GM21423 (cell line): ENCODE data around the gene CNMD.
"Not testable (repeated sequence)": the region's sequence is repeated elsewhere in the genome, so short reads cannot be mapped to it uniquely, and the experiment has no call there.

Experiments used
- ATAC-seq: cut with Tn5 transposase; IDR thresholded peaks from one replicate; pipeline ENCODE4 v1.9.1; 2021; ENCODE audit warnings: mild to moderate bottlenecking, moderate library complexity; ENCODE audit not compliant: unreplicated experiment

The CNMD gene

GRCh38 chr13:52744842-52745375 lies 5.3 kb upstream of the CNMD start:
- no peak for ATAC-seq

- no peak for ATAC-seq
Observed at GRCh38 chr13:52743988-52744387, 4.4 kb upstream of the CNMD start.

GRCh38 chr13:52743569-52743968 lies 3.9 kb upstream of the CNMD start:
- no peak for ATAC-seq

- ATAC-seq: no peak
Observed at GRCh38 chr13:52738719-52739467, 727 bp downstream of the CNMD start.

DNA sequence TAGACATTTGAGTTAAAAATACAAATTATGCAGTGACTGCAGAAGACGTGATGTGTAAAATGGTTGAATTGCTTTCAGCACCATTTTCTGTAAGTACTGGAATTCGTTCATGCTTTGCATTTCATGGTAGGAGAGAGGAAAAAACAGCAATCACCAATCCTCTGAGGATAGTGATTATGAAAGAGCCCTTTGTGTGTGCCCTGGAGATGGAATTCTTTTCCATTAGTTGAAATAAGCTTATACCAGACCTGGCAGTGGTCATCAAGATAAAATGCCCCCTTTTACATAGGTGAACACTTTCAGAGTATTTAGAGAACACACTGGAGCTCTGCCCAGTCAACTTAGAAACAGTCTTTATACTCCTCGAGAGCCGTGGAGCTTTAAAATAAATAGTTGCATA lies 1.7 kb downstream of the CNMD start:
- ATAC-seq: no peak

GRCh38 chr13:52737451-52737850 lies 2.2 kb downstream of the CNMD start:
- ATAC-seq: no peak

DNA sequence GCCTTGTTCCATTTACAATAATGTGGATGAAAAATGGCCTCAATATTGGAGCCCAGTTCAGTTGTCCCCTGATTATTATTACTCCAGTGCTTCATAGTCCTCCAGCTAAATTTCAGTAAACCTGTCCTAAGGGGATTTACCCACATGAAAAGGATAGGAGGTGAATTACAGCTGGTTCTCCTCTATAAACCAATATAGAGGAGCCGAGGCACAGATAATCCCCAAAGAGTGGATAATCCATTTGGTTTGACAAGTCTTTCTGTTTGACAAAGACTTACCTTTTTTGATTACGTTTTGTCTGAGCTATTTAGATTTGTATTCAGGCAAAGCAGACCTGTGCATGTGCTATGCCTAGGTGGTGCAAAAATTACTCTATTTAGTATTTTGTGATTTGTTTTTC lies 2.7 kb downstream of the CNMD start:
- ATAC-seq: no peak

DNA sequence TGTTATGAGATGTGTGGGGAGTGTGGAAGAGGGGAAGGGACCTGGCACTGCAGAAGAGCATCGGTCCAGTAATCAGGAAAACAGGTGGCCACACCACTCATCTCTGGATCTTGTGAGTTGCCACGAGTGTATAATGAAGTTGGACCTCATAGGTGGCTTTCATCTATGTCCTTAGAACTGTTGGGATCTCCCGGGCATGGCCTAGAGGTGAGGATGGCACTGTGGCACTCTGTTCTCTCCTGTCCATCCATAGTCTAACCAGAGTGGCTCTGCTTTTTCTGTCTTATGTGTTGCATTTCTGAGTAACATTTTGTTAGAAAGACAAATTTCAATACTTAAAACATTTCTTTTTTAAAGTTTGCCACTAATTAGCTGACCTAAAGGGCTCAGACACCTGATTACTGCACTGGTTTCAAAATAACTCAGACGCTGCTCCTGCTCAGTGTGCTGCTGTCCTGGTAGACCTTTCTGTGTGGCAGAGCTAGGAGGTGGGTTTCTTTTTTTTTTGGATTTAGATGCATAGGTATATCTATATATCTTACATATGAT lies 5.5 kb downstream of the CNMD start:
- no peak for ATAC-seq

GRCh38 chr13:52726258-52726657 lies 13.4 kb downstream of the CNMD start:
- no peak for ATAC-seq

- ATAC-seq: no peak
Observed at GRCh38 chr13:52725302-52725701, 14.3 kb downstream of the CNMD start.

GRCh38 chr13:52723181-52723580 lies 16.4 kb downstream of the CNMD start:
- no peak for ATAC-seq

DNA sequence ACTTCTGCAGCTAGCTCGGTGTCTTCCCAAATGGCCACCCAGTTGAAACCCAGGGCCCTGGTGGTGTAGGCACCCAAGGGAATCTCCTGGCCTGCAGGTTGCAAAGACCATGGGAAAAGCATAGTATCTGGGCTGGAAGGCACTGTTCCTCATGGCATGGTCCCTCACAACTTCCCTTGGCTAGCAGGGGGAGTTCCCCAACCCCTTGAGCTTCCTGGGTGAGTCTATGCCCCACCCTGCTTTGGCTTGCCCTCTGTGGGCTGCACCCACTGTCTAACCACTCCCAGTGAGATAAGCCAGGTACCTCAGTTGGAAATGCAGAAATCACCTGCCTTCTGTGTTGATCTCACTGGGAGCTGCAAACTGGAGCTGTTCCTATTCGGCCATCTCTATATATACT lies 18.3 kb downstream of the CNMD start:
- ATAC-seq: not testable (repeated sequence)

DNA sequence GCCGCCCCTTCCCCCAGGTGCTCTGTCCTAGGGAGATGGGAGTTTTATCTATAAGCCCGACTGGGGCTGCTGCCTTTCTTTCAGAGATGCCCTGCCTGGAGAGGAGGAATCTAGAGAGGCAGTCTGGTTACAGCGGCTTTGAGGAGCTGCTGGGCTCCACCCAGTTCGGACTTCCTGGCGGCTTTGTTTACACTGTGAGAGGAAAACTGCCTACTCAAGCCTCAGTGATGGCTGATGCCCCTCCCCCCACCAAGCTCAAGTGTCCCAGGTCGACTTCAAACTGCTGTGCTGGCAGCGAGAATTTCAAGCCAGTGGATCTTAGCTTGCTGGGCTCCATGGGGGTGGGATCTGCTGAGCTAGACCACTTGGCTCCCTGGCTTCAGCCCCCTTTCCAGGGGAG lies 18.7 kb downstream of the CNMD start:
- not testable (repeated sequence) for ATAC-seq

- no peak for ATAC-seq
Observed at GRCh38 chr13:52713894-52714293, 25.7 kb downstream of the CNMD start.

- ATAC-seq: no peak
Observed at GRCh38 chr13:52712385-52712784, 27.2 kb downstream of the CNMD start.

GRCh38 chr13:52711286-52711685 lies 28.3 kb downstream of the CNMD start:
- ATAC-seq: no peak

DNA sequence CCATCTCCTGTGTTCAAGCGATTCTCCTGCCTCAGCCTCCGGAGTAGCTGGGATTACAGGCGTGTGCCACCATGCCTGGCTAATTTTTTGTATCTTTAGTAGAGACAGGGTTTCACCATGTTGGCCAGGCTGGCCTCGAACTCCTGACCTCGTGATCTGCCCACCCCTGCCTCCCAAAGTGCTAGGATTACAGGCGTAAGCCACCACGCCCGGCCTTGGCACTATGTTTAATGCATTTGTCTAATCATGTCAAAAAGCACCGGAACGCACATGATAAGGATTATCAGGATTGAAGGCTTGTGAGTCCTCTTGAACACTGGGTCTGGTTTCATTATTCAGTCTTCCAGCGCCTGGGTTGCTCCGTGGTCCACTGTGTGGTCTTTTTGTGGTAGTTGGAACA lies 31.4 kb downstream of the CNMD start:
- not testable (repeated sequence) for ATAC-seq

- no peak for ATAC-seq
Observed at GRCh38 chr13:52707375-52707774, 32.2 kb downstream of the CNMD start.

DNA sequence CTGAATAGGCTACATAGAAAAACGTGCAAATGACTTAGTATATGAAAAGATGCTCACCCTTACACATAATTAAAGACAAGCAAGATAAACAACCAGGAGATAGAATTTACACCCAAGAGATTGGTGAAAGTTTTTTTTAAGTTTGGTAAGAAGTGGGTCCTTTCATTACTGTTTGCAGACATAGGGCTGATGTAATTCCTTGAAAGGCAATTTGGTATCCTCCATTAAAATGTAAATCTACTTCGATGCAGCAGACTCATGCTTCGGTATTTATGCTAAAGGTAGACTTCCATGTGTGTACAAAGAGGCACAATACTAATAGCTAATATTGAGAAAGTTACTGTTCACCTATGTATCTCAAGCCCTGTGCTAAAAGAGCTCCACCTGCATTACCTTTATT lies 33.5 kb downstream of the CNMD start:
- ATAC-seq: no peak

DNA sequence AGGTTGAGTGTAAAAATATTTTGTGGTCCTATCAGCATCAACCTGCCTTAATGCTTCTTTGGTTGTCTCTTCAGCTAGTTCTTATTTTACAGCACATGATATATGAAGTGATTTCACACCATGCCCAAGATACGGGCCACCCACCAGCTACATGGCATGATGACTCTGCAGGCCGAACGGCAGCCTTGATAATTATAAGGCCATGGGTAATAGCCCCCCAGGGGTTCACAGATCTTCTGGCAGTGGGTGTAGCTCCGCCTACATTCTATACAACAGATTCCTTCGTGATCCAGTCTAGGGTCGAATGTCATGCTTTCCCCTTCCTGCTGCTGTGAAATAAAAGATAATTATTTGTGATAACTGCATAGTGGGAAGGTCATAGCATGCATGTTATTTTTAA lies 36.1 kb downstream of the CNMD start:
- ATAC-seq: no peak

- no peak for ATAC-seq
Observed at GRCh38 chr13:52701728-52702465, 37.7 kb downstream of the CNMD start.

DNA sequence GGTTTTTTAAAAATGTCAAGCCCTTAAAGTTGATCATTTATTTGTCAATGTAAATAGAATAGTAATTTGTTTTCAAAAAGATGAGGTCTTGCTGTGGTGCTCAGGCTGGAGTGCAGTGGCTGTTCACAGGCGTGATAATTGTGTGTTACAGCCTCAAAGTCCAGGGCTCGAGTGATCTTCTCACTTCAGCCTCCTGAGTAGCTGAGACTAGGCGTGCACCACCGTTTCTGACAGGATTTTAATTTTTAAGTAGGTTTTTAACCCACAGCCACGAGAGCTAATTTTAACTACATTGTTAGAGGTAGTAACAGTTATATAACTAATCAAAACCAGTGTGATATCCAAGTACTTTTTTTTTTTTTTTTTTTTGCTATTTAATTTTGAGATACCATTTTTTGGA lies 43.1 kb downstream of the CNMD start:
- ATAC-seq: no peak
